ENCODE measurements around the gene COMTD1. TPM values are rescaled to one million over a fixed set of nuclear protein-coding genes. Genes with fewer than 3 reads are reported as not detected.

COMTD1 gene
- polyA plus RNA-seq, 1 experiment: 2.0 TPM

DNA sequence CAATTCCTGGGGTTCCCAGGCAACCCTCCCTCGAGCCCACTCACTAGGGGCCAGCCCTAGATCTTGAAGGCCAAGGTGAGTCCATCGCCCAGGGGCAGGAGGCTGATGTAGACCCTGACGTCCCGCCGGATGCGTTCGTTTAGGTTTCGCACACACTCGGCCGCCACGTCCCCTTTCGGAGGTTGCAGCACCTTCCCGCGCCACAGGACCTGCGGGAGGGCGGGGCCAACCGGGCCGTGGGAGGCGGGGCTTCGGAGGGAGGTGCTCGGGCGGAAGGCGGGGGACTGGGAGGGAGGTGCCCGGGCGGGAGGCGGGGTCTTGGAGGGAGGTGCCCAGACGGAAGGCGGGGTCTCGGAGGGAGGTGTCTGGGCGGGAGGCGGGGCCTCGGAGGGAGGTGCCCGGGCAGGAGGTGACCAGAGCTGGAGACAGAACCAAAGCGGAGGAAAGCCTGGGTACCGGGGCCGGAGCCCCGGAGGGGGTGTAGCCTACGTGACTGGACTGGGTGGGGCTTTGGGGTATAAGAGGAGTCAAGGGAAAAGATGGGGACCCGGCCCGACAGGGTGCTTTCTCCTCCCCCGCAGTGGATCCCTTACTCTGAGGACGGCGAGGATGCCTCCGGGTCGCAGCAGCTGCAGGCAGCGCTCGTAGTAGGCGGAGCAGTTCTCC, 1.6 kb downstream of the COMTD1 start:
- no peaks in the 10 kb centered on the region for H3K27me3 ChIP-seq (ENCODE audit: control insufficient read depth, insufficient read depth, low read length)
- peak overlapping the region; percentile 66 for H3K4me3 ChIP-seq (ENCODE audit: low read depth, low read length)
- peak overlapping the region; percentile 39 for H3K27ac ChIP-seq (ENCODE audit: low read depth, low read length)
- TF ChIP-seq, protein P1, sequence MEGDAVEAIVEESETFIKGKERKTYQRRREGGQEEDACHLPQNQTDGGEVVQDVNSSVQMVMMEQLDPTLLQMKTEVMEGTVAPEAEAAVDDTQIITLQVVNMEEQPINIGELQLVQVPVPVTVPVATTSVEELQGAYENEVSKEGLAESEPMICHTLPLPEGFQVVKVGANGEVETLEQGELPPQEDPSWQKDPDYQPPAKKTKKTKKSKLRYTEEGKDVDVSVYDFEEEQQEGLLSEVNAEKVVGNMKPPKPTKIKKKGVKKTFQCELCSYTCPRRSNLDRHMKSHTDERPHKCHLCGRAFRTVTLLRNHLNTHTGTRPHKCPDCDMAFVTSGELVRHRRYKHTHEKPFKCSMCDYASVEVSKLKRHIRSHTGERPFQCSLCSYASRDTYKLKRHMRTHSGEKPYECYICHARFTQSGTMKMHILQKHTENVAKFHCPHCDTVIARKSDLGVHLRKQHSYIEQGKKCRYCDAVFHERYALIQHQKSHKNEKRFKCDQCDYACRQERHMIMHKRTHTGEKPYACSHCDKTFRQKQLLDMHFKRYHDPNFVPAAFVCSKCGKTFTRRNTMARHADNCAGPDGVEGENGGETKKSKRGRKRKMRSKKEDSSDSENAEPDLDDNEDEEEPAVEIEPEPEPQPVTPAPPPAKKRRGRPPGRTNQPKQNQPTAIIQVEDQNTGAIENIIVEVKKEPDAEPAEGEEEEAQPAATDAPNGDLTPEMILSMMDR (IDR thresholded peaks at IDR 0.05; ENCODE audit: low read depth, low read length): no peak
- H3K9me3 ChIP-seq (ENCODE audit: control insufficient read depth, insufficient read depth, low read length): no peaks in the 10 kb centered on the region; the same call in 1 of the 2 replicates
- DNase-seq (ENCODE audit: low read depth, low spot score): peak; percentile 36
- ChIA-PET POLR2A (interaction anchor here (0.6 to 1.6 kb wide), 6 partner anchors 24 to 1425 kb away, joined by 3 to 8 read pairs (median 4); partner anchors contain the start of gene VDAC2), CTCF (interaction anchor here (0.5 to 3.4 kb wide), 5 partner anchors 68 to 990 kb away, joined by 3 to 36 read pairs (median 3); no protein-coding TSS in a partner anchor)

DNA sequence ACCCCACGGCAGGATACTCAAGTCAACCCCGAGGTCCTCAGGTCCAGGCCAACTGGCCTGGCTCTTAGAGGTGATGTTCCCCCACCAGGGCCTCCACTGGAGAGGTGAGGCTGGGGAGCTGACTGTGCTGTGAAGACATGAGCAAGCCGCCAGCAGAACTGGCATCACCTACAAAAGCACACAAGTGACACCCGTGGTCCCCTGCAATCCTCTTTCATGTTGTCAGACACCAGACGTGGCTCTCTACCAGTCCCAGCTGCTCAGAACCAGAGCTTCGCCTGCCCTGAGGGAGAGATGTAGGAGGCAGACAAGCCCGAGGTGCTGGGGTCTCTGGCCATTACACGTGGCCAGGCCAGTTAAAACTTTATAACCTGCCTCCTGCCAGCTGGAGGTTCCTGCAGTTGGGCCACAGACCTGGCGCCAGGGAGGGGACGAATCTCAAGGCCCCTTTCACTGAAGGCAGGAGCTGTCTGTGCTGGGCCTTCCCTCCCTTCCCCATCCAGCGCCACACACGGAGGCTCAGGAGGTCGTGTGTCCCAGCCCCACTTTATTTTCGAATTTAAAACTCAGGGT, 2.2 kb downstream of the COMTD1 start:
- H3K27ac ChIP-seq (ENCODE audit: low read depth, low read length): peak overlapping the region; percentile 47
- no peak overlapping the region for H3K4me3 ChIP-seq (ENCODE audit: low read depth, low read length)
- no peaks in the 10 kb centered on the region; the same call in 1 of the 2 replicates for H3K9me3 ChIP-seq (ENCODE audit: control insufficient read depth, insufficient read depth, low read length)
- H3K27me3 ChIP-seq (ENCODE audit: control insufficient read depth, insufficient read depth, low read length): no peaks in the 10 kb centered on the region
- ChIA-PET POLR2A (interaction anchor here (0.6 kb wide), 2 partner anchors 119 to 400 kb away, joined by 4 read pairs; no protein-coding TSS in a partner anchor), CTCF (interaction anchor here (0.6 to 1.1 kb wide), 2 partner anchors 67 to 990 kb away, joined by 3 to 4 read pairs; no protein-coding TSS in a partner anchor)
- DNase-seq (ENCODE audit: low read depth, low spot score): no peak
- TF ChIP-seq, protein P1 (IDR thresholded peaks at IDR 0.05; ENCODE audit: low read depth, low read length): no peak

DNA sequence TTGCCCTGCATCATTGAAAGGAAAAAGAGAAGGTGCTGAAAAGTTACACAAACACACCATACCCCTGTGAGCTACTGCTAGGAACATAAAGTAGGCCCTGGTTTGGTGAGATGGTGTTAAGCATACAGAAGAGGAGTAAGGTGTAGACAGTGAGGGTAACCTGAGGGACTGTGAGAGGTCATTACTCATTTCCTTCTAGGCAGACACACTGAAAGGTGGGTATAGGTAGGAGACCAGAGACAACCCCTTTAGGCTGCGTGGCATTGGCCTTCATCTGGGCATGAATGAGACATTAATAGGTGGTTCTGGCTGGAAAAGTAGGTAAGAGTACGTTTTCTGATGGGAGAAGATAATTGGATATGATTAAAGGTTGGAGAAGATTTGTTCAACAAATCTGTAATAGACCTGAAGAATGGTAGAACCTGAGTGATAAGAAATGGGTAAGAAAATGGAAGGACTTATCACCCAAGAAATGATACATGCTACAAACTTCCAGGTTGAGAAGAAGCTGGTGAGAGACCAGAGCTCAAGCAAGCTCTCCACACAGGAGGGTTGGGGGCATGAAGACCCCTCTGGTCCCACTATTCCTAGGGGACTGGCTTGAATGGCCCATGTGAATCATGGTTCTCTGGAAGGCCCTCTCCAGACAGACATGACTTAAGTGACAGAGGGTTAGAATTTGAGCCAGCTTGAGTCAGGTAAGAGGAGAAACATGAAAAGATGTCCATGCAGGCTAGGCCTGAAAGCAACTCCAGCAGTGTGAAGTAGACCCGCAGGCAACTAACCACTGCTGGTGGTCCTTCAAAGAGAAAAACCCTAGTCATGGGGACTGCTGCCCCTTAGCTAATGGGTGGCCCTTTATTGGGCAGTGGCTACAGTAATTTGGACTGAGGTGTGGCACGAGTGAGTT, 3.8 kb downstream of the COMTD1 start:
- POLR2A ChIA-PET: no interaction called here
- Histone ChIP-seq H3K27ac (ENCODE audit: low read depth, low read length) (no peak overlapping the region), H3K9me3 (ENCODE audit: control insufficient read depth, insufficient read depth, low read length) (no peaks in the 10 kb centered on the region; the same call in 1 of the 2 replicates), H3K4me3 (ENCODE audit: low read depth, low read length) (no peak overlapping the region), H3K27me3 (ENCODE audit: control insufficient read depth, insufficient read depth, low read length) (no peaks in the 10 kb centered on the region)
- CTCF ChIA-PET: interaction anchor here (0.7 to 2.1 kb wide), 6 partner anchors 10 to 988 kb away, joined by 3 to 11 read pairs (median 6); partner anchors contain the start of gene SAMD8
- TF ChIP-seq, protein P1 (IDR thresholded peaks at IDR 0.05; ENCODE audit: low read depth, low read length): no peak
- no peak for DNase-seq (ENCODE audit: low read depth, low spot score)

DNA sequence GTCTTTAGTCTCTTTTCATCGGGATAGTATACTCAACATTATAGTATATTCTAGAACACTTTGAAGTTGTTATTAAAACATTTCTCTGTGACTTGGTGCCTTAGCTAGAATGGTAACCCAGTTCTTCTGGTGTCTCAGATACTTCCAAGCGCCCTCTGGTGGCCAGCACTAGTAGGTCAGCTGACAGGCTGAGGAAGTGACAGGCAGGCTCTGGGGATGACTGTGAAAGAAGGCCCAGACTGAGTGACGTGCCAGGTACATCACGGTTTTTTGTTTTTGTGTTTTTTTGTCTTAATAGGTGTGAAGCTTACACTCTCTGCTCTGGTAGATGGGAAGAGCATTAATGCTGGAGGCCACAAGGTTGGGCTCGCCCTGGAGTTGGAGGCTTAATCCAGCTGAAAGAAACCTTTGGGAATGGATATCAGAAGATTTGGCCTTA, 5.1 kb downstream of the COMTD1 start:
- TF ChIP-seq, protein P1 (IDR thresholded peaks at IDR 0.05; ENCODE audit: low read depth, low read length): peak; percentile 93

More for the DNA sequence above, 5.1 kb downstream of the COMTD1 start:
- peak; percentile 65 for DNase-seq (ENCODE audit: low read depth, low spot score)
- Histone ChIP-seq H3K4me3 (ENCODE audit: low read depth, low read length) (no peak overlapping the region), H3K27me3 (ENCODE audit: control insufficient read depth, insufficient read depth, low read length) (no peaks in the 10 kb centered on the region), H3K27ac (ENCODE audit: low read depth, low read length) (no peak overlapping the region), H3K9me3 (ENCODE audit: control insufficient read depth, insufficient read depth, low read length) (no peaks in the 10 kb centered on the region; the same call in 1 of the 2 replicates)
- CTCF ChIA-PET: interaction anchor here (0.6 to 2.1 kb wide), 15 partner anchors 12 to 986 kb away, joined by 3 to 14 read pairs (median 7); partner anchors contain the start of gene SAMD8
- POLR2A ChIA-PET: interaction anchor here (0.6 to 1.0 kb wide), 3 partner anchors 19 to 119 kb away, joined by 3 to 4 read pairs (median 3); partner anchors contain the start of gene SAMD8
